ENCODE data around the gene IFI44L.
A peak's percentile ranks its signal among the peaks of the same experiment; 100 is the strongest.

DNA sequence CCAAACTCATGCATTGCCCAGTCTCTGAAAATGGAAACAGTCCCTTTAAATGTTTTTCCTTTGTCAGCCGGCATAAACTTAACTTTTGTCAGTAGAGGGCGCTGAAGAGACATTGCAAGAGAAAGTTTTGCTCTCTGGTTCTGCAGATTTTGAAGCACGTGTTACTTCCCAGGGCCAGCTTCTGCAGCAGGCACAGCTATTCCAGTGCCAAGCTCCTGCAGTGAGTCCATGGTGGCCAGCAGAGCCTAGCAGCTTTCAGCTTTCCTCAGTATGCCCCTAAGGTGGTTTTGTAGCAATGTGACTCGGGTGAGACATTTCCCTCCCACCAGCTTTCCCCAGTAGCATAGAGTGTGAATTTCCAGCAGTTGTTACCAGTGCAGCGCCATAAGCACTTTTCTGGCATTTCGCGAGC, 2.6 kb upstream of the IFI44L start:
- TF ChIP-seq, protein P1, sequence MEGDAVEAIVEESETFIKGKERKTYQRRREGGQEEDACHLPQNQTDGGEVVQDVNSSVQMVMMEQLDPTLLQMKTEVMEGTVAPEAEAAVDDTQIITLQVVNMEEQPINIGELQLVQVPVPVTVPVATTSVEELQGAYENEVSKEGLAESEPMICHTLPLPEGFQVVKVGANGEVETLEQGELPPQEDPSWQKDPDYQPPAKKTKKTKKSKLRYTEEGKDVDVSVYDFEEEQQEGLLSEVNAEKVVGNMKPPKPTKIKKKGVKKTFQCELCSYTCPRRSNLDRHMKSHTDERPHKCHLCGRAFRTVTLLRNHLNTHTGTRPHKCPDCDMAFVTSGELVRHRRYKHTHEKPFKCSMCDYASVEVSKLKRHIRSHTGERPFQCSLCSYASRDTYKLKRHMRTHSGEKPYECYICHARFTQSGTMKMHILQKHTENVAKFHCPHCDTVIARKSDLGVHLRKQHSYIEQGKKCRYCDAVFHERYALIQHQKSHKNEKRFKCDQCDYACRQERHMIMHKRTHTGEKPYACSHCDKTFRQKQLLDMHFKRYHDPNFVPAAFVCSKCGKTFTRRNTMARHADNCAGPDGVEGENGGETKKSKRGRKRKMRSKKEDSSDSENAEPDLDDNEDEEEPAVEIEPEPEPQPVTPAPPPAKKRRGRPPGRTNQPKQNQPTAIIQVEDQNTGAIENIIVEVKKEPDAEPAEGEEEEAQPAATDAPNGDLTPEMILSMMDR (IDR thresholded peaks at IDR 0.05; ENCODE audit: borderline replicate concordance, extremely low read depth, low read length, poor library complexity, severe bottlenecking) = peak; percentile 93
- TF ChIP-seq EZH2 (IDR thresholded peaks at IDR 0.05; ENCODE audit: borderline replicate concordance, low read depth, low read length, severe bottlenecking) = no peak

Measured in DND-41 (cell line).